Stimulated activated CD4-positive, alpha-beta T cell treated with anti-CD3 and anti-CD28 coated beads, Interleukin-2, amount 100 ng/mL, for 48 hours (primary cell): ENCODE data around the gene BBC3.
A peak's percentile ranks its signal among the peaks of the same experiment; 100 is the strongest.

Experiments used
- DNase-seq, 2 donors: peaks; one replicate each; pipeline ENCODE4 v3.0.0-alpha.2; 2020

Gene BBC3

GRCh38 chr19:47188507-47189033, 42.4 kb downstream of the BBC3 start:
- DNase-seq: no peak

- no peak for DNase-seq
These were observed 43.2 kb downstream of the BBC3 start for GRCh38 chr19:47187797-47188196.

- no peak for DNase-seq
These were observed 43.7 kb downstream of the BBC3 start for GRCh38 chr19:47187335-47187655.

GRCh38 chr19:47186446-47187334, 44.3 kb downstream of the BBC3 start:
- peak; percentile 66 to 77 for DNase-seq

- no peak for DNase-seq
These were observed 47.4 kb downstream of the BBC3 start for GRCh38 chr19:47183601-47184000.

GRCh38 chr19:47179653-47180310, 51.2 kb downstream of the BBC3 start:
- DNase-seq: no peak

GRCh38 chr19:47176627-47177090, 54.3 kb downstream of the BBC3 start:
- peak; percentile 29 for DNase-seq

- DNase-seq: no peak
These were observed 54.9 kb downstream of the BBC3 start for GRCh38 chr19:47176071-47176626.

GRCh38 chr19:47172666-47173455, 58.1 kb downstream of the BBC3 start:
- DNase-seq: no peak
